ENCODE data around the gene P2RX5. TPM values are rescaled to one million over a fixed set of nuclear protein-coding genes. Genes with fewer than 3 reads are reported as not detected.
A peak's percentile ranks its signal among the peaks of the same experiment; 100 is the strongest.

The P2RX5 gene
- total RNA-seq (0.09 and 0.46 TPM in 2 replicates), polyA plus RNA-seq (0.46 TPM in 1 of 2 replicates, not detected in the other)

DNA sequence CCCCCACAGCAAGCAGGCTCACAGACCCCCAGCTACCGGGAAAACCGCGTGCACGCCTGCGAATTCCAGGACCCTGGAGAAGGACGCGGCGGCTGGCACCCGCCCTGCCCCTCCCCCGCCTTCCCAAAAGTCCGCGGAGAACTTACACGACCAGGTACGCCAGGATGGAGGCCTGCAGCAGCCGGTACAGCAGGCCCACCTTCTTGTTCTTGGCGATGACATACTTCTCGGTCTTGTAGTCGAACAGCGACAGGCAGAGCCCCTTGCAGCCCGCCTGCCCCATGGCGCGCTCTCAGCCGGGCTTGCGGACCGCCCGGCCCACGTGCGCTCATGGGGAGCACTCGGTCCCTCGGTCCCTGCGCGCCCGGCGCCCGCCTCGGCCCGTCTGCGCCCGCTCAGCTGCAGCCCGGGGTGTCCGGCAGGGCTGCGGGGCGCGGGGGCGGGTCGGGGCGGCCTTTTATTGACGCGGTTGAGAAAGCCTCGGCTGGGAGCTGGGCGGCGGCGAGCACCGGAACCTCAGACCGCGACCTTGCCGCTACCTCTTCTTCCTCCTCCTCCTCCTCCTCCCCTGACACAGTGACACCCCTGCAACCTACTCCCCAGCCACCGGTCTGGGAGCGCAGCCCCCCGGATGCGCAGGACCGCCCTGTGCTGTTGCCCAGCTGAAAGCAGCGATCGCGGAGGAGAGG is at the start of gene P2RX5:
Gene P2RX5 (minus strand): TSS at position 433 of the 689 bp plus-strand sequence. CDS start 150 bp downstream, at position 283.
- Histone ChIP-seq H3K27me3 (peaks cover 51% of the 10 kb centered on the region), H3K36me3 (no peaks in the 10 kb centered on the region), H3K4me1 (ENCODE audit: low read depth) (peaks cover 8% of the 10 kb centered on the region), H3K27ac (no peak within 1 kb of the TSS), H3K4me3 (peak within 1 kb of the TSS; percentile 31), H3K9me3 (ENCODE audit: low read depth) (no peaks in the 10 kb centered on the region)
- no peak for TF ChIP-seq CTCF (IDR thresholded peaks at IDR 0.05; ENCODE audit: low read depth, low read length)
- peak; percentile 13 to 61 for DNase-seq (ENCODE audit: low read depth in 1 of 2, low spot score in 1 of 2)

- DNase-seq (ENCODE audit: low read depth in 1 of 2, low spot score in 1 of 2) = no peak
- Histone ChIP-seq H3K4me1 (ENCODE audit: low read depth) (no peaks in the 10 kb centered on the region), H3K27me3 (no peaks in the 10 kb centered on the region), H3K4me3 (no peak overlapping the region), H3K9me3 (ENCODE audit: low read depth) (no peaks in the 10 kb centered on the region), H3K36me3 (no peaks in the 10 kb centered on the region), H3K27ac (no peak overlapping the region)
- TF ChIP-seq CTCF (IDR thresholded peaks at IDR 0.05; ENCODE audit: low read depth, low read length) = no peak
Observed at GRCh38 chr17:3745071-3745470, 49.1 kb upstream of the P2RX5 start.

GRCh38 chr17:3744014-3744413 is 48.1 kb upstream of the P2RX5 start:
- no peak overlapping the region for H3K27ac ChIP-seq
- TF ChIP-seq CTCF (IDR thresholded peaks at IDR 0.05; ENCODE audit: low read depth, low read length) = no peak
- H3K9me3 ChIP-seq (ENCODE audit: low read depth) = no peaks in the 10 kb centered on the region
- H3K36me3 ChIP-seq = no peaks in the 10 kb centered on the region
- no peak overlapping the region for H3K4me3 ChIP-seq
- DNase-seq (ENCODE audit: low read depth in 1 of 2, low spot score in 1 of 2) = no peak
- no peaks in the 10 kb centered on the region for H3K27me3 ChIP-seq
- H3K4me1 ChIP-seq (ENCODE audit: low read depth) = no peaks in the 10 kb centered on the region

GRCh38 chr17:3740611-3741073 is 44.7 kb upstream of the P2RX5 start:
- Histone ChIP-seq H3K27ac (no peak overlapping the region), H3K27me3 (peaks cover 5% of the 10 kb centered on the region), H3K4me1 (ENCODE audit: low read depth) (peaks cover 4% of the 10 kb centered on the region), H3K36me3 (no peaks in the 10 kb centered on the region), H3K4me3 (no peak overlapping the region), H3K9me3 (ENCODE audit: low read depth) (no peaks in the 10 kb centered on the region)
- TF ChIP-seq CTCF (IDR thresholded peaks at IDR 0.05; ENCODE audit: low read depth, low read length) = no peak
- DNase-seq (ENCODE audit: low read depth in 1 of 2, low spot score in 1 of 2) = no peak

DNA sequence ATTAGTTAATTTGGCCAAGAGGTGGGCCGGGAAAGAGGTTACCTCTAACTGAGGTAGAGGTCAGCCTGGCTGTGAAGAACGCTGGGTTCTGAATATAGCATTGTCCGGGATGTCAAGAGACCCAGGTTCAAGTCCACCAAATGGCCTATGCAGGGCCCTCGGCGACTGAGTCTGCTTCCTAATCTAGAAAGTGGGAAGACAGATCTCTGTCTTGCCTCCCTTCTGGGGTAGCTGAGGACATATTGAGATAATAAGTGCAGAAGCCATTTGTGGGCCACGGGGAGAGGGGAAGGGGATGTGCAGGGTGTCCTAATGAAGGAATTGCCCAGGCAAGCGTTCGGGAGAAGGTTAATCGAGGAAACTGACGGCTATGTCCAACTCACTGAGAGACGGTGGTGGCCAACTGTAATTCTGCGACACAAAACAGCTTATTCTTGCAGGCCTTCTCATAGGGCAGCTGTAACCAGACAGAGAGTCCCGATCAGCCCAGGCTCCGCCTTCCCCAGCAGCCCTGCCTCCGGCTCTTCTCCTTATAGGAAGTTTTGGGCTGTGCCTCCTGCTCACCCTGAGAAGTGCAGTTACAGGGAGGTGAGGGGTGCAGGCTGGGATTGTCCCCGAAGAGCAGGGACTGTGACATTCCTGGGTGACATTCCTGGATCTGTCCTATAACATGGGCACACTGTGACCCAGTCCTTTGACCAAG is 43.6 kb upstream of the P2RX5 start:
- H3K27me3 ChIP-seq = peaks cover 5% of the 10 kb centered on the region
- no peak overlapping the region for H3K27ac ChIP-seq
- peaks cover 4% of the 10 kb centered on the region for H3K4me1 ChIP-seq (ENCODE audit: low read depth)
- DNase-seq (ENCODE audit: low read depth in 1 of 2, low spot score in 1 of 2) = no peak
- H3K9me3 ChIP-seq (ENCODE audit: low read depth) = no peaks in the 10 kb centered on the region
- TF ChIP-seq CTCF (IDR thresholded peaks at IDR 0.05; ENCODE audit: low read depth, low read length) = no peak
- no peaks in the 10 kb centered on the region for H3K36me3 ChIP-seq
- no peak overlapping the region for H3K4me3 ChIP-seq

All from cardiac muscle cell (in vitro differentiated cells and primary cell).